Inferior parietal cortex (tissue), 1 donor: ENCODE results near the gene STRIP1.

Source experiments
- DNase-seq: peaks from one replicate; pipeline ENCODE4 v3.0.0-alpha.2; 2016; ENCODE audit errors: extremely low spot score

STRIP1 gene

GRCh38 chr1:110049801-110050601 is 15.6 kb downstream of the STRIP1 start:
- DNase-seq = no peak

- no peak for DNase-seq
Measured at GRCh38 chr1:110050602-110051261, 16.3 kb downstream of the STRIP1 start.

- DNase-seq = no peak
Measured at GRCh38 chr1:110051262-110051648, 16.8 kb downstream of the STRIP1 start.

GRCh38 chr1:110053552-110054428 is 19.4 kb downstream of the STRIP1 start:
- DNase-seq = peak; percentile 80

DNA sequence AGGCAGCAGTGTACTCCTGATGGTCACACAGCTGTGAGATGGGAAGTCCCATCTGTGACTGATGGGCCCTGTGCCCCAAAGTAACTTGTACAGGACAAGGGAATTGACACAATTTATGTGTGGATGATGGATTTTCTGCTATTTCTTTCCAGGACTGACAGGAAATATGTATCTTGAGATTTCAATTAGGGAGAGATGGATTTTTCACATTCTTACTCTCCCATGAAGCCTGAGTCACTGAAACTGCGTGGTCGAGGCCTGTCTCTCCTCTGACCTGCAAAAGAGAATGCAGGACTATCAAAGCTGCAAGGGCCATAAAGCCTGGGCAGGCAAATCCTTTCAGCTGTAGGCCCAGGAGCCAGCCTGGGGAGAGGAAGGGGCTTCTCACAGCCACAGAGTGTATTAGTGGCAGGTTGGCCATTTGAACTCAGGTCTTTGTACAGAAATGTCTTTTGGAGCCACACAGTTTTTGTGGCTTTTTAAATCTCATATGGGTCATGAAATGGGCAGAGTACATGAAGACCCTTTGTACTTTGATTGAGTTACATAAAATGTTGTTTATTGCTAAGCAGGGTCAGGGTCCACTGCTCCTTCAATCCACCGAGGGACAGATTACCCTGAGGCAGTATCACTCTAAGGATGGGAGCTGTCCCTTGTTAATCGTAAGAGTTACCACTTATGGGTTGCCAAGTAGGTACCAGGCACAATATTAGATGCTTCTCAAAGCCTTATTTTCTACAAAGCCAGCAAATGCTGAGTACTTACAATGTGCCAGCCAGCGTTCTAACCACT is 21.3 kb downstream of the STRIP1 start:
- no peak for DNase-seq

DNA sequence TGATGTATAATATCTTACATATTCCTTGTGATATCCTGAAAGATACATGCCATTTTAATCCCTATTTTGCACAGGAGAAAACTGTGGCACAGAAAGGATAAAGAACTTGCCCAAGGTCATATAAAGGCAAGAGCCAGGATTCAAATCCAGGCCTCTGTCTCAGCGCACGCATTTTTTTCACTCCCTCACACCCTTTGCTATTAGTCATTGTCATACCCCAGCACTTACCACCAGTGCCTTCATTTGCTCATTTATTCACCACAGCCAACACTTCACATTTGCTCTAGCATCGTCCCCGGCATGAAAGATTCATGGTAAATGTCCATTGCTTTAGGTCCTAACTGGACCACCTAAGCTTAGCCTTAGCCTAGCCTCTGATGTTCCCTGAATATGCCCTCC is 21.9 kb downstream of the STRIP1 start:
- no peak for DNase-seq

- no peak for DNase-seq
Measured at GRCh38 chr1:110056776-110057175, 22.4 kb downstream of the STRIP1 start.

- DNase-seq = no peak
Measured at GRCh38 chr1:110057963-110058518, 23.6 kb downstream of the STRIP1 start.

GRCh38 chr1:110058591-110058990 is 24.2 kb downstream of the STRIP1 start:
- DNase-seq = no peak

DNA sequence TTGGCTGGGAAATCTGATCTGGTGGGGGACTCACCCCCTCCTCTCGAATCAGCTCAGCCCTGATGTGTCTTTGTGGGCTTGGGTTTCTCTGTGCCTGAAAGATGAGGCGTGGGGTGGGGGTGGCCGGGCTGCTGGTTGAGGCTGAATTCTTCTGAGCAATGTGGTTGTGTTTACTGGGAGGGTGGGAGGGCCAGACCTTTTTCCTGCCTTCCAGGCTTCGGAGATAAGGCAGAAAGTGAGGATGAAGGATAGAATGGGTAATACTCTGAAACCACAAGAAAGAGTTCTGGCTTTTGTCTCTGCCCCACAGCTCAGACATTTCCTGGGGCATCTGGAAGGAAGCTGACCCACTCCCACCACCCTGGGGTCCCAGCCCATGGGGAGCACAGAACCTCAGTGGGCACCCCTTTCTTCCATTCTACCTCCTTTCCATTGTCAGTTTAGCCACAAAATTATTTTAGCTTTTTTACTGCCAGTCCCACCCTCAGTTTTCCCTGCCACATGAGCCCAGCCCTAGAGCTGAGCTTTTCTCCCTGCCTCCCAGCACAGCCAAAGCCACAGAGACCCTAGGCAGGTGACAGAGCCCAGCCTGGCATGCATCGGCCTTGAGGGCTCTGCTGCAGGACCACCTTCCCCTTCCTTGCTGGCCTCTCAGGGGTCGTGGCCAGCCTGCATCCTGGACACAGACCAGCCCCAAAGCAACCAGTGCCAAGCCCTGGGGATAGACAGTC is 24.9 kb downstream of the STRIP1 start:
- no peak for DNase-seq

DNA sequence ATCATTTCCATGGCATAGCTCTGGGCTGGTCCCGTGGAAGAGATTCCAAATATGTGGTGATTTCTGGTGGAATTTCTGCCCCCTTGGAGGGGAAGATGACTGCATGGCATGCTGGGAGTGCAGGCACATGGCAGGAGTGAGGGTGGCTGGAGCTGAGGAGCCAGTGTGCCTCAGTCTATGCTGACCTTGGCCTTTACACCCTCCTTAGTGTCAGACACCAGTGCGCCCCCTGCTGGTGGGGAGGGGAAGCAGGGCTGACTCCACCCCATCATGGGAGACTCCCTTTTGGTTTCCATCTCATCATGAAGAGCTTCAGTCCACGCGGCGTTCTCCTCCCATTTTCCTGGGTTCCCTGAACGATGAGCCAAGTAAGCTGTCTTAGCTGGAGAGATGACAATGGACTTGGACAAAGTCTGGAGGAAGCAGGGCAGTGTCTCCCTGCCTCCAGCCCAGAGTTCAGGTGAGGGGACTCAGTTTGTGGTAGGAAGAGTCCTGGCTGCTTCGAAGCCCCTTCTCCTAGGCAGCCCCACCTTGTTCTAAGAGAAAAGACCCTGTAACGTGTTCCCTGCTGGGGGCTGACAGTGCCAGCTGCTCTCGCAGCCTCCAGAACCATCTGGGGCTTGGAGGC is 25.7 kb downstream of the STRIP1 start:
- no peak for DNase-seq

GRCh38 chr1:110060662-110061060 is 26.2 kb downstream of the STRIP1 start:
- no peak for DNase-seq

GRCh38 chr1:110061341-110061740 is 26.9 kb downstream of the STRIP1 start:
- no peak for DNase-seq

DNA sequence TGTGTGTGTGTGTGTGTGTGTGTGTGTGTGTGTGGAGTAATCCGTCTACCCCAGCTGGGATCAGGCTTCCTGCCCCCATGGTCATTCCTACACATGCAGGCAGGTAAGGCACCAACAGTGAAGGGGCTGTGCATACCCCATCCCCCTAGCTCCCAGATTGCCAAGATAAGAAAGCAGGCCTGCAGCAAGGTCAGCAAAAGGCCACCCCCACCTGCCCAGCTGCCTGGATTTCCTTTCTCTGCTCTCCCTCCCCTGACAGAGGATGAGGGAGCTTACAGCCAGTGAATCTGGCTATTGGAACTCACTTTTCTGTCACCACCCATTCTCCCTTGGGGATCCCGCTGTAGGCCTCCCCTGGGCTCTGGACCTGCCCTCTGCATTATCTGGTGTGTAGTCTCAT is 28.2 kb downstream of the STRIP1 start:
- DNase-seq = no peak

GRCh38 chr1:110063781-110064180 is 29.4 kb downstream of the STRIP1 start:
- no peak for DNase-seq

- DNase-seq = no peak
Measured at GRCh38 chr1:110064576-110065337, 30.3 kb downstream of the STRIP1 start.

GRCh38 chr1:110065841-110066240 is 31.4 kb downstream of the STRIP1 start:
- DNase-seq = no peak

GRCh38 chr1:110067479-110067892 is 33.1 kb downstream of the STRIP1 start:
- no peak for DNase-seq

GRCh38 chr1:110067893-110068645 is 33.6 kb downstream of the STRIP1 start:
- DNase-seq = no peak
